Measurements from ENCODE around the gene DHX29. TPM values are rescaled to one million over a fixed set of nuclear protein-coding genes. Genes with fewer than 3 reads are reported as not detected.

Gene DHX29
- total RNA-seq, 2 experiments from 2014 or later: 11.6 to 13.7 TPM

DNA sequence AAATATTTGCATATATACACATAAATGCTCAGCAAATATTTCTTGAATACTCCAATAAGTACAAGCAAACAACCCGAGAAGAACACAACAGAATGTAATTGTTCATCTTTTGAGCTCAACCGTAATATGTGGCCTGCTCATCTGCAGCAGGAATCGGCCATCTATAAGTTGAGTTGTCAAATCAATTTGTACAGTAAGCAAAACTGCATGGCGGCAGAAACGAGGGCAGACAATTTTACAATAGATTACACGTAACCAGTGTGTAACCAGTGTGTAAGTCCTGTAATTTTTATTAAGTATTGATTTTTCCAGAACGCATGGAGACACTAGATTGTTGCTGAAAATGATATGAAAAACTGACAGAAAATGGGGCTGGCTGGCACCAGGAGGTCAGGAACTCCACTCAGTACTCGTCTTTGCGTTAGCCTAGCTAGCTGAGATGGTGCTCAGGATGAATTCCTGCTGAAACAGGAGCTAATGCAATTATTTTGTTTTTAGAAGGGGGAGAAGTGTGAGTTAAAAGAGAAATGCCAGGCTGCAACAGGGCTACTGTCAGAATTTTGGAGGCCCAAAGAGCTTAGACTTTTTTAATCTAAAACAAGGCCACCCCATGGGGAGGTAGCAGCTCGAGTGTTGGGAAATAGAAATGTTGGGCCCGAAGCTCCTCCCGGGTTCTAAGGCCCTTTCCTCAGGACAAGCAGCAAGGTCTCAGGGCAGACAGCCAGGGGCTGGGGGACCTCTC, 682 bp downstream of the DHX29 start:
- peaks cover 27% of the 10 kb centered on the region for H3K4me1 Mint-ChIP-seq (ENCODE audit: low read depth)
- ATAC-seq: no peak
- intact Hi-C loops (cut with micrococcal nuclease): loop anchor here (5.0 kb wide), 2 partner anchors 80 to 135 kb away; partner anchors contain the start of genes CDC20B and MCIDAS
- H3K36me3 Mint-ChIP-seq (ENCODE audit: low read depth): peaks cover 25% of the 10 kb centered on the region
- CTCF ChIA-PET: interaction anchor here (1.2 to 2.6 kb wide), 8 partner anchors 10 to 133 kb away, joined by 3 to 13 read pairs (median 5); partner anchors contain the start of genes CDC20B and MCIDAS
- peaks cover 6% of the 10 kb centered on the region for H3K9me3 Mint-ChIP-seq
- POLR2A ChIA-PET: interaction anchor here (0.6 to 2.4 kb wide), 7 partner anchors 9 to 153 kb away, joined by 3 to 10 read pairs (median 4); partner anchors contain the start of gene CCNO
- DNase-seq: no peak
- no peak overlapping the region for H3K27ac Mint-ChIP-seq
- no peaks in the 10 kb centered on the region for H3K27me3 Mint-ChIP-seq
- H3K4me3 Mint-ChIP-seq: no peak overlapping the region
- TF ChIP-seq, protein P1, sequence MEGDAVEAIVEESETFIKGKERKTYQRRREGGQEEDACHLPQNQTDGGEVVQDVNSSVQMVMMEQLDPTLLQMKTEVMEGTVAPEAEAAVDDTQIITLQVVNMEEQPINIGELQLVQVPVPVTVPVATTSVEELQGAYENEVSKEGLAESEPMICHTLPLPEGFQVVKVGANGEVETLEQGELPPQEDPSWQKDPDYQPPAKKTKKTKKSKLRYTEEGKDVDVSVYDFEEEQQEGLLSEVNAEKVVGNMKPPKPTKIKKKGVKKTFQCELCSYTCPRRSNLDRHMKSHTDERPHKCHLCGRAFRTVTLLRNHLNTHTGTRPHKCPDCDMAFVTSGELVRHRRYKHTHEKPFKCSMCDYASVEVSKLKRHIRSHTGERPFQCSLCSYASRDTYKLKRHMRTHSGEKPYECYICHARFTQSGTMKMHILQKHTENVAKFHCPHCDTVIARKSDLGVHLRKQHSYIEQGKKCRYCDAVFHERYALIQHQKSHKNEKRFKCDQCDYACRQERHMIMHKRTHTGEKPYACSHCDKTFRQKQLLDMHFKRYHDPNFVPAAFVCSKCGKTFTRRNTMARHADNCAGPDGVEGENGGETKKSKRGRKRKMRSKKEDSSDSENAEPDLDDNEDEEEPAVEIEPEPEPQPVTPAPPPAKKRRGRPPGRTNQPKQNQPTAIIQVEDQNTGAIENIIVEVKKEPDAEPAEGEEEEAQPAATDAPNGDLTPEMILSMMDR (IDR thresholded peaks at IDR 0.05): no peak

DNA sequence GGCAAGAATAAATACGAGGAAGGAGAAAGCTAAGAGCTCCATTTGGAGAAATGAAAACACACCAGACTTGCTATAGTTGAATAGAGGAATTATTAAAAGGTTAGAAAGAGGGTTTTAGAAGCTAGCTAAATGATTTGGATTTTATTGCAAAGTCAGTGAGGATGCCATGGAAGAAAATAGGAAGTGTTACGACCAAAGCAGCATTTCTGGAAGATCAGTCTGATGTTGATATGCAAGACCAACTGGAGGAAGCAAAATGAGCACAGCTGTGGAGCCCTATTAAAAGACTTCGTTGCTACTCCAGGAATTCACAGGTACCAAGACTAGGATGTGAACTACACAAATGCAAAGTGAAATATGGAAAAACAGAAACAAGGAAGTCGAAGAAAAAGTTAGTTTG, 2.1 kb downstream of the DHX29 start:
- no peak for DNase-seq
- ChIA-PET POLR2A (interaction anchor here (2.4 kb wide), 1 partner anchor 73 kb away, joined by 5 read pairs; the partner anchor contains the start of gene CCNO), CTCF (no interaction called here)
- H3K27ac Mint-ChIP-seq: no peak overlapping the region
- no peak overlapping the region for H3K4me3 Mint-ChIP-seq
- peaks cover 15% of the 10 kb centered on the region for H3K4me1 Mint-ChIP-seq (ENCODE audit: low read depth)
- peaks cover 8% of the 10 kb centered on the region for H3K9me3 Mint-ChIP-seq
- TF ChIP-seq, protein P1 (IDR thresholded peaks at IDR 0.05): no peak
- peaks cover 26% of the 10 kb centered on the region for H3K36me3 Mint-ChIP-seq (ENCODE audit: low read depth)
- intact Hi-C loops (cut with micrococcal nuclease): loop anchor here (5.0 kb wide), 2 partner anchors 78 to 133 kb away; partner anchors contain the start of genes CDC20B and MCIDAS
- H3K27me3 Mint-ChIP-seq: no peaks in the 10 kb centered on the region
- ATAC-seq: no peak

DNA sequence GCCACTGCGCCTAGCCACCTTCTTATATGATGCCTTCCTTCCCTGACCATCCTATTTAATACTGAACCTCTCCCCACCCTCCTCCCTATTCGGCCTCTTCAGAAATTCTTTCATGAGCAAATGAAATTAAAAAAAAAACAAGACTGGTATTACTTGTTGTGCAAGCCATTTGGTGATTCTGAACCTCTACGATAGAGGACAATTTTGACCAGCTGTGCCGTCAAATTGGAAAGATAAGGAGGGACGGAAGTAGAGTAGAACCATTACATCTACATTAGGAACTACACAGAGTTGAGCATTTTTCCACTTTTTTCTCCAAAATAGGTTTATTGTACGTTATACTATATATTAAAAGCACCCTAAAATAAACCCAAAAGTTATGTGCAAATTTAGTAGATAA, 2.9 kb downstream of the DHX29 start:
- ChIA-PET POLR2A (no interaction called here), CTCF (interaction anchor here (0.6 kb wide), 1 partner anchor 1029 kb away, joined by 3 read pairs; no protein-coding TSS in a partner anchor)
- ATAC-seq (no peak), DNase-seq (no peak)
- Mint-ChIP-seq H3K36me3 (ENCODE audit: low read depth) (peaks cover 26% of the 10 kb centered on the region), H3K27me3 (no peaks in the 10 kb centered on the region), H3K4me3 (no peak overlapping the region), H3K27ac (no peak overlapping the region), H3K9me3 (peaks cover 8% of the 10 kb centered on the region), H3K4me1 (ENCODE audit: low read depth) (peaks cover 16% of the 10 kb centered on the region)
- TF ChIP-seq, protein P1 (IDR thresholded peaks at IDR 0.05): no peak
- intact Hi-C loops (cut with micrococcal nuclease): no loop called here

DNA sequence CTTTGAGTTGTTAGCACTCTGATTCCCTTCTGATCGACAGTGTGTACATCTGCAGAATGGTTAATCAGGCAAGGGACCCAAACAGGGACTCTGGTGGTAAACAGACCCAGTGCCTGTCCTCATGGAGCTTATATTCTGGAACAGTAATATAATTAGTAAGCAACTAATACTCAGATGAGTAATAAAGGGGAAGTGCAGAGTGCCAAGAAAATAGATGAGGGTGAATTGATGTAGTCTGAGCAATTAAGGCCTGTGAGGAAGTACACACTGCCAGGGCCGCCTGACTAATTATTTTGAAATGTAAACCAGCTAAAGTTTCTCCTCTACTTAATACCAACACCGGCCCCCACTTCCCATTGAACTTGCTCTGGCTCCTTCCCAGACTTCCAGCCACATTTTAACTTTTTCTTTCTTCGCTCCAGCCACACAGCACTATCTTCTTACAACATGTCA, 4.2 kb downstream of the DHX29 start:
- Mint-ChIP-seq H3K27me3 (no peaks in the 10 kb centered on the region), H3K9me3 (peaks cover 8% of the 10 kb centered on the region), H3K4me1 (ENCODE audit: low read depth) (peaks cover 19% of the 10 kb centered on the region), H3K27ac (no peak overlapping the region), H3K36me3 (ENCODE audit: low read depth) (peaks cover 29% of the 10 kb centered on the region), H3K4me3 (no peak overlapping the region)
- DNase-seq (no peak), ATAC-seq (no peak)
- CTCF ChIA-PET: interaction anchor here (0.6 to 2.3 kb wide), 4 partner anchors 11 to 388 kb away, joined by 3 to 7 read pairs (median 4); partner anchors contain the start of gene MCIDAS
- intact Hi-C loops (cut with micrococcal nuclease): no loop called here
- TF ChIP-seq, protein P1 (IDR thresholded peaks at IDR 0.05): no peak
- POLR2A ChIA-PET: no interaction called here

DNA sequence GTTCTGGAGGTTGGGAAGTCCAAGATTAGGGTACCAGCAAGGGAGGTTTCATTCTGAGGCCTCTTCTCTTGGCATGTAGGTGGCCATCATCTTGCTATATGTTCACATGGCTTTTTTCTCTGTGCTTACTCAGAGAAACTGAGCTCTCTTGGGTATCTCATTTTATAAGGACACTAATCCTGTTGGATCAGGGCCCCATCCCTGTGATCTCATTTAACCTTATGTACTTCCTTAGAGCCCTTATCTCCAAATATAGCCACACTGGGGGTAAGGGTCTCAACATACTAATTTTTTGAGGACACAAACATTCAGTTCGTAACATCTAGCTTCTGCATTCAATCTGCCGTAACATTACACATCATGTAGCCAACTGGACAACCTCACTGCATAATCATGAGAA, 6.6 kb downstream of the DHX29 start:
- Mint-ChIP-seq H3K9me3 (peaks cover 8% of the 10 kb centered on the region), H3K4me3 (no peak overlapping the region), H3K4me1 (ENCODE audit: low read depth) (peaks cover 19% of the 10 kb centered on the region), H3K36me3 (ENCODE audit: low read depth) (peaks cover 33% of the 10 kb centered on the region), H3K27ac (no peak overlapping the region), H3K27me3 (no peaks in the 10 kb centered on the region)
- no peak for DNase-seq
- ChIA-PET POLR2A (interaction anchor here (2.2 kb wide), 1 partner anchor 68 kb away, joined by 9 read pairs; the partner anchor contains the start of gene CCNO), CTCF (interaction anchor here (0.8 kb wide), 1 partner anchor 55 kb away, joined by 3 read pairs; no protein-coding TSS in a partner anchor)
- intact Hi-C loops (cut with micrococcal nuclease): no loop called here
- ATAC-seq: no peak
- TF ChIP-seq, protein P1 (IDR thresholded peaks at IDR 0.05): no peak
